HPDE6-E6E7 (cell line): Measurements from ENCODE around the gene CNTNAP2.

Experiments used
- DNase-seq: peaks from one replicate; pipeline ENCODE4 v3.0.0; 2011; ENCODE audit warnings: missing footprints; ENCODE audit errors: extremely low spot score

CNTNAP2 gene

GRCh38 chr7:148192491-148192890 lies 2075.9 kb downstream of the CNTNAP2 start:
- DNase-seq = no peak

GRCh38 chr7:148201992-148202391 lies 2085.4 kb downstream of the CNTNAP2 start:
- no peak for DNase-seq

GRCh38 chr7:148204639-148205304 lies 2088.2 kb downstream of the CNTNAP2 start:
- DNase-seq = no peak

DNA sequence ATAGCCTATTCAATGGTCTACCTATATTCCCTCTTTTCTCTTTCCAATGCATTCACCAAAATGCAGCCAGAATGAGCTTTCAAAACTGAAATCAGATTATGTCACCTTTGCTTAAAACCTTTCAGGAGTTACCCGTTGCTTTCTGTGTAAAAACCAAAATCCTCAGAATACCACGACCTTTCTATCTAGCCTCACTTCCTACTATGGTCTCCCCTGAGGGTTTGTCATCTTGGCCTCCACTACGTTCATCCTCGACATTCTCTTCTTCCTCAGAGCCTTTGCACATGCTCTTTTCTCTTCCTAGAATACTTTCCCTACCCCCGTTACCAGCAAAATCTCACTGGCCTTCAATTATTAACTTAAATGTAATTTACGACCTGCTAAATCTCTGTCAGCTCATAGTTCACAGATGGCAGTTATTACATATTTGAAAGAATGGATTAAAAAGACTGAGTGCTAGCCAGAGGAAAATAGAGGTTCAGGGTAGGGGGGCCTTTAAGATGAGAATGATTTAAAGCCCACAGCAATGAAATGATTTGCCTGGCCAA lies 2093.1 kb downstream of the CNTNAP2 start:
- DNase-seq = no peak

GRCh38 chr7:148210804-148211325 lies 2094.3 kb downstream of the CNTNAP2 start:
- DNase-seq = no peak

GRCh38 chr7:148211740-148212151 lies 2095.1 kb downstream of the CNTNAP2 start:
- no peak for DNase-seq

DNA sequence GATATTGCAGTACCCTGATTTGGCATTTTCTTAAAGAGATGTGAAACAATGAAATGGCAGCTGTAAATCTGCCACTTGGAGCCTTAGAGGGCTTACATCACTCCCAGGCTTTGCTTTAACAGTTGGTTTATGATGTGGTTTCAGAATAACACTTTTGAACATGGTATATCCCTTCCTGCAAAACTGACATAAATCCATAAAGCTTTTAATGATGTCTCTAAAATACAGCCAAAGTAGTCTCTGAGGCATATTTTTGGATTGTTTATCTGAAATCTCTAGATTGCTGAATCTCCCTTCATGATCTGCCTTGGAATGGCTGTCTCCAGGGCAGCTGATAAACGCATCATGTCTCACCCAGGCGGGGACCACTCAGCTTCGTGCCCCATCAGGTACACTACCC lies 2096.1 kb downstream of the CNTNAP2 start:
- DNase-seq = no peak

- no peak for DNase-seq
Measured at GRCh38 chr7:148214101-148214500, 2097.5 kb downstream of the CNTNAP2 start.

DNA sequence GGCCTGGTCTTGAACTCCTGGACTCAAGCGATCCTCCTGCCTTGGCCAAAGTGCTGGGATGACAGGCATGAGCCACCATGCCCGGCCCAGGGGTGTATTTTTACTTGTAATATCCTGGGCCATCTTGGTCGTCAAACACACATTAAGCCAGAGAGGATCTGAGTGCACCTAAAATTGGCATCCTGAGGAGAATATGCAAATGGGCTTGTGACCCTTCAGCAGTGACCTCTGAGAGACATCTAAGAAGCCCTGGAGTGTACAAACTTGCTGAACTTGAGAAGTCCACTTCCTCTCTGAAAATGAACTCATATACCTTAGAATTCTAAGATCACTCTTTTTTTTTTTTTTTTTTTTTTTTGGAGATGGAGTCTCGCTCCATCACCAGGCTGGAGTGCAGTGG lies 2102.0 kb downstream of the CNTNAP2 start:
- DNase-seq = no peak

DNA sequence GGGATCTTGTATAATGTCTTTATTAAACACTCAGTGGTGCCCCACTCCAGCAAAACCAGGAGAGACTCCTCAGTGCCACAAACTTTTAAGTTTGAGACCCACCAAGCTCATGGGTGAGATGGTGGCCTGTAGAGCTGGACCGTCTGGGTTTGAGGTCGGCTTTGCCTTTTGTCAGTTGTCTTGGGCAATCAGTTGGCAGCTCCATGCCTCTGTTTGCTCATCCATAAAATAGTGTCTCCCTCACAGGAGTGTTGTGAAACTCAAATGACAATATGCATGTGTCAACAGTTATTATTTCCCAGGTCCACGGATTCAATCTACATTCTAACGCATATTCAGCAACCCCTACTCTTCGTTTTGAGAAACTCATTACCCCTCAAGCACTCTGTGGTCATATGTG lies 2106.1 kb downstream of the CNTNAP2 start:
- DNase-seq = no peak

GRCh38 chr7:148223160-148223559 lies 2106.6 kb downstream of the CNTNAP2 start:
- no peak for DNase-seq

DNA sequence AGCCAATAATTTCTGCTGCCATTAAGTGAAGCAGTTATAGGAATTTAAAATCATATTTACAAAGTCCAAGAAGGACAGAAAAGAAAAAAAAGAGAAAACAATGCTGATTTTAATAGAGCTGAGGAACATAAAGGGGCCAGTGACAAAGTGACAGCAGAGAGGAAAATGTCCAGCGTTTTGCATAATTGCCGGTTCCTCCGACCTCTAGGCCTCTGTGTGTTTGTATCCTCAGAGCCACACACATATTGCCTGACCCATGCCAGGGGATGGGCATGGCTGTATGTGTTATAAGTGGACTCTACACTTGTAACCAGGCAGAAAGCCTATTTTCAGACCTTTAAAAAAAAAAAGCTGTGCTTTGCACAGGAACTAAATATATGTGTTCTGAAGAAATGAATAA lies 2107.1 kb downstream of the CNTNAP2 start:
- no peak for DNase-seq

DNA sequence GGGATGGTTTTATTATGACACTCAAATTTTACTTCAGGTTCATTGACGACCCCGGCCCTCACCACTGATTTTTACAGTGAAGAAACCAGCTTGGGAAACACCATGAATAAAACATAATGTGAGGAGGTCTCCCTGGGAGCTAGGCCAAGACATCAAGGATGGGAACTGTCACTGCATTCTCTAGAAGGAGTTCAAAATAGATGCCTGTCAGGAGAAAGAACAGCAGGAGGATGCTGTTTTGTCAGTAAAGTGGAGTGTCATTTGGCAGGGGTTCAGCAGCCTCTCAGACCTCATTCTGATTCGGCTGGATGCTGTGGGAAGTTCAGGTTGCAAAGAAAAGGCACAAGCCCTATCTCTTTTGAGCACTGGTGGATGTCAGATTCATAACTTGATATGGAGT lies 2113.7 kb downstream of the CNTNAP2 start:
- DNase-seq = no peak

GRCh38 chr7:148230883-148231282 lies 2114.3 kb downstream of the CNTNAP2 start:
- no peak for DNase-seq

GRCh38 chr7:148232784-148233183 lies 2116.2 kb downstream of the CNTNAP2 start:
- no peak for DNase-seq

DNA sequence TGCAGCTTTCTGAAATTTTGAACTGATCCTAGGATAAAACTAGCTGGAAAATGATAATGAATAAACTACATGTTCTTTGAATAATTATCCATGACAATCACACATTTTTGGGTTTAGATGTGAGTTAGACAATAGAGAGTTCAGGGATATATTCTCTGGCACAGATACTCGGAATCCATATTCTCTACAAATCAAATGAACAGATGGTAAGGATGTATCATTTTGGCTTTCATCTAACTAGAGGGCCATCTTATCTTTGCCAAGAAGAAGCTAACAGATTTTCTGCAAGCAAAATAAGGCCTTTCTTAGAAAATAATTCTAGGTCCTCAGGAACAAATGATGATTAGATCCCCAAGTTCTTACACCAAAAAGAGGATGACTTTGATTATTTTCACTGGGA lies 2118.1 kb downstream of the CNTNAP2 start:
- DNase-seq = no peak

- DNase-seq = no peak
Measured at GRCh38 chr7:148238761-148239325, 2122.2 kb downstream of the CNTNAP2 start.

DNA sequence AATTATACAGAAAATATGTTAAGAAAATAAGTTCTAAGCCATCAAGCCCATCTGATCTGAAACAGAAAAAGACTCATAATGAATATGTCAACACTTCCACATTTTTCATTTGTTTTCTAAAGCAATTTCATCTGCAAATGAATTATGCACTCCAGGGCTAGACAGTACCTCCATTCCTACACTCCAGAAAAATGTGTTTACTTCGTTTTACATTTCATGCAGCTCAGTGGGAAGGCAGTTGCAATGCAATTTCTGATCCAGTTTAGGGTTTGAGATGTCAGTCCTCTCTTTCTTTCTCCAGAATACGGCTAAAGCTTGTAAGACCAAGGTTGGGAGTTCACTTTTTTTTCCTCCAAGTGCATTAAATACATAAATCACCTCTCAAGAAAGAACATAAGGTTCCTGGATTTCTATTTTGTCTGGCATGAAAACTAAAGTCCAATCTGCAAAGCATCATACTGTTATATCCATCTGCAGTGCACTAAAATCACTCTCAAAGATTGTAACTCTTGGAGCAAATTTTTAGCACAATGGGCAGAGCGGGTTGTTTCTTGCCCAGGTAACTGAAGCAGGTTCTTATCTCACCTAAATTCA lies 2125.2 kb downstream of the CNTNAP2 start:
- no peak for DNase-seq

DNA sequence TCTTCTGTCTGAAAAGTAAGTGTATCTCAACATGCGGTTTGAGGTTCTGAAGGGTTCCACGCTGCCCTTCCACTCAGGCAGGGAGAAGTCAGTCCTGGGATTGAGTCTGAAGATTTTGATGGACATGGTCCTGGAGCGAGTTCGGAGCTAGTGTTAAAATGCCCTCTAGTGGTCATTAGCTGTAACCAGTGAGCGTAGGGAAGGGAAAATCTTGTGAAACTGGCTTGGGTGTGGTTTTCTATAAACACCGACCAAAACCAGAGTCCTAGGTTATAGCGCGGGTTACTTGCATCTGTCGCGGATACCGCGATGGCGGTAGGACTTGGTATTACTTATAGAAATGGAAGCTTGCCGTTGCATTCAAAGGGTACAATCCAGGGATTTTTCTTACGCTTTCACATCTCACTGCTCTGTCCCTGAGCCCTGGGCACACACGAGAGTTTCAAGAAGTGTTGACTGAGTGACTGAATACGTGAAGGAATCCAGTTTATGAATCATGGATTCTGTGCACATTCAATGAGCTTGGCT lies 2125.8 kb downstream of the CNTNAP2 start:
- DNase-seq = peak; percentile 36

- no peak for DNase-seq
Measured at GRCh38 chr7:148245381-148245780, 2128.8 kb downstream of the CNTNAP2 start.

DNA sequence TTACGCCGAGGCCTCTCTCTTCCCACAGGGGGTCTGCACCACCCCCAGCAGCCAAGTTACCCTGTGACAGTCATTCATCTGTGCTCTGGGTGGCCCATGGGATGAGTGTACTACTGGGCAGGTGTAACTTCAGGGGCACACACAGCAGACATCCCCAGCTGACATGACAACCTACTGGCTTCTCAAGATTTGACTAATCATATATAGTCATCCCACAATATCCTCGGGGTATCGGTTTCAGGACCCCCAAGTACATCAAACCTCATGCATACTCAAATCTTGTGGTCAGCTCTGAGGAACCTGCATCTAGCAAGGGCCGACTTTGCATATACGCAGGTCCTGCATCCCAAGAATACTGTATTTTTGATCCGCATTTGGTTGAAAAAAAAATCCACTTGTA lies 2137.0 kb downstream of the CNTNAP2 start:
- DNase-seq = no peak

GRCh38 chr7:148255333-148255732 lies 2138.7 kb downstream of the CNTNAP2 start:
- DNase-seq = no peak

DNA sequence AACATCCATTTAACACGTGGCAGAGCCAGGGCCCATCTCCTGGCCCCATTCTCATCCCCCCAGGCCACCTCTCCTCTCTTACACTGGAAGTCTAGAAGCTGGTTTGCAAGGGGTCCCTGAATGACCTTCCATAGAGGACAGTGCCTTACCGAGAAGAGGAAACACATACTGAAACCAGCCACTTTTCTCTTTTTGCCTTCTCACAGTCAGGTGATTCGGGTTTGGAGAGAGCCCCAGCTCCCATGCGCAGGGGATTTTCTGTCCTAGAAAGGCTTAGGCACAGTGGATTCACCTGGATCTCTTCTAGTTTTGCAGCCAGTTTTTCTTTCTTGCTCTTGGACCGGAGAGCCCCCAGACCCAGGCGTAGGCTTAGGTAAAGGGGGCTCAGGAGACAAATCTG lies 2139.8 kb downstream of the CNTNAP2 start:
- no peak for DNase-seq
